Measurements from ENCODE around the gene BCAS4.

Gene BCAS4

GRCh38 chr20:50873585-50873984 lies 78.7 kb downstream of the BCAS4 start:
- no peak for TF ChIP-seq MYC (IDR thresholded peaks at IDR 0.05; ENCODE audit: low read depth, low read length)
- H3K4me3 ChIP-seq (ENCODE audit: low read depth, low read length), result no peak overlapping the region
- DNase-seq (ENCODE audit: low read depth), result no peak

GRCh38 chr20:50874111-50874757 lies 79.4 kb downstream of the BCAS4 start:
- TF ChIP-seq MAX (IDR thresholded peaks at IDR 0.05; ENCODE audit: low read depth, low read length), result no peak
- no peak for TF ChIP-seq POLR2A (IDR thresholded peaks at IDR 0.05; ENCODE audit: extremely low read depth, insufficient read length)
- no peak overlapping the region for H3K4me3 ChIP-seq (ENCODE audit: low read depth, low read length)
- no peak for DNase-seq (ENCODE audit: low read depth)

GRCh38 chr20:50874758-50875665 lies 80.2 kb downstream of the BCAS4 start:
- DNase-seq (ENCODE audit: low read depth), result no peak
- no peak overlapping the region for H3K4me3 ChIP-seq (ENCODE audit: low read depth, low read length)
- TF ChIP-seq POLR2A (IDR thresholded peaks at IDR 0.05; ENCODE audit: extremely low read depth, insufficient read length) (no peak), MYC (IDR thresholded peaks at IDR 0.05; ENCODE audit: low read depth, low read length) (no peak), CTCF (IDR thresholded peaks at IDR 0.05; ENCODE audit: low read depth, low read length) (no peak), MAX (IDR thresholded peaks at IDR 0.05; ENCODE audit: low read depth, low read length) (no peak)

- H3K4me3 ChIP-seq (ENCODE audit: low read depth, low read length), result no peak overlapping the region
- no peak for DNase-seq (ENCODE audit: low read depth)
- no peak for TF ChIP-seq CTCF (IDR thresholded peaks at IDR 0.05; ENCODE audit: low read depth, low read length)
- TF ChIP-seq MAX (IDR thresholded peaks at IDR 0.05; ENCODE audit: low read depth, low read length), result no peak
- TF ChIP-seq POLR2A (IDR thresholded peaks at IDR 0.05; ENCODE audit: extremely low read depth, insufficient read length), result no peak
- no peak for TF ChIP-seq MYC (IDR thresholded peaks at IDR 0.05; ENCODE audit: low read depth, low read length)
Measured at GRCh38 chr20:50876063-50876685, 81.3 kb downstream of the BCAS4 start.

GRCh38 chr20:50876816-50877215 lies 82.0 kb downstream of the BCAS4 start:
- H3K4me3 ChIP-seq (ENCODE audit: low read depth, low read length), result no peak overlapping the region
- DNase-seq (ENCODE audit: low read depth), result no peak
- TF ChIP-seq MYC (IDR thresholded peaks at IDR 0.05; ENCODE audit: low read depth, low read length) (no peak), POLR2A (IDR thresholded peaks at IDR 0.05; ENCODE audit: extremely low read depth, insufficient read length) (no peak), CTCF (IDR thresholded peaks at IDR 0.05; ENCODE audit: low read depth, low read length) (no peak), MAX (IDR thresholded peaks at IDR 0.05; ENCODE audit: low read depth, low read length) (no peak)

GRCh38 chr20:50877232-50877743 lies 82.4 kb downstream of the BCAS4 start:
- H3K4me3 ChIP-seq (ENCODE audit: low read depth, low read length), result no peak overlapping the region
- no peak for DNase-seq (ENCODE audit: low read depth)
- no peak for TF ChIP-seq MAX (IDR thresholded peaks at IDR 0.05; ENCODE audit: low read depth, low read length)
